Right lobe of liver (tissue), 4 donors: ENCODE data around the gene ERBB4.

ENCODE experiments used
- CTCF ChIP-seq, 4 donors: fragments of 200-600 bp in 3 of 4; fragments of 450-650 bp in 1 of 4; IDR thresholded peaks; one replicate each; pipeline versions ENCODE4 v1.5.1 to v1.8.0; 2016 to 2022; ENCODE audit warnings: antibody characterized with exemption in 4 of 4, mild to moderate bottlenecking in 2 of 4
- POLR2A ChIP-seq: fragments of 450-650 bp; IDR thresholded peaks from one replicate; pipeline ENCODE4 v1.6.1; 2017; ENCODE audit warnings: antibody characterized with exemption, mild to moderate bottlenecking
- donor health status: DM: no; HTN: no; CAD: no.
- donor health status: DM: no; HTN: no; CAD: no.
- donor health status: DM: no; HTN: yes; CAD: no.

DNA sequence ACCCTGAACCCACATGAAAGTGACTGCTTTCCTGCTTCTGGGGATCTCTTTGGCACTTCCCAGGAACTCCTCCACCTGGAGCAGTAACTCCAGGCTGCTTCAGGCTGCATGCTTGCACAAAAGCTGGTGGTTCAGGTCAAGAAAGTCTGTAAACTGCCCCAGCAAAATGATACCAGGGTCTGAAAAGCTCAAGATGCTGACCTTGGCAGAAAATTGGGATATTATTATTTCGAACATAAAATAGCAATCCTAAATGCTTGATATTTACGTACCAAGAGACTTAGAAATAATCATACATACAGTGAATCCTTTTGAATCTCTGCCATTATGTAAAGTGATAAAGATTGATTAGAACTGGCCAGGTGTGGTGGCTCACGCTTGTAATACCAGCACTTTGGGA, 674.3 kb downstream of the ERBB4 start:
- no peak for TF ChIP-seq CTCF (IDR thresholded peaks at IDR 0.05)
- no peak for TF ChIP-seq POLR2A
